Activated CD8-positive, alpha-beta memory T cell treated with anti-CD3 and anti-CD28 coated beads, Interleukin-2, amount 10 ng/mL, durations not matched to agents 7 days and 5 days (primary cell): Measurements from ENCODE around the gene NLRC5. TPM values are rescaled to one million over a fixed set of nuclear protein-coding genes. Genes with fewer than 3 reads are reported as not detected.

Source experiments
- ATAC-seq: fragments of 150-1000 bp; cut with Tn5 transposase; one replicate; pipeline ENCODE4 v1.10.0; 2021; ENCODE audit warnings: moderate library complexity
- CTCF ChIA-PET: fragments of 350-600 bp; sonication (Branson Sonifier 250); formaldehyde crosslinking; loops from one replicate; lab custom pipeline; 2021; ENCODE audit warnings: antibody characterized with exemption; lab: Charles Lee
- DNase-seq: peaks from one replicate; pipeline ENCODE4 v3.0.0-alpha.2; 2020
- H3K27ac Mint-ChIP-seq: one replicate; pipeline ENCODE4 v1.8.0; 2021; ENCODE audit warnings: mild to moderate bottlenecking, mixed read lengths
- H3K27me3 Mint-ChIP-seq: one replicate; pipeline ENCODE4 v1.8.0; 2021; ENCODE audit warnings: mixed read lengths
- H3K36me3 Mint-ChIP-seq: one replicate; pipeline ENCODE4 v1.8.0; 2021; ENCODE audit warnings: mild to moderate bottlenecking, mixed read lengths
- H3K4me1 Mint-ChIP-seq: one replicate; pipeline ENCODE4 v1.8.0; 2021; ENCODE audit warnings: mixed read lengths
- H3K4me3 Mint-ChIP-seq: one replicate; pipeline ENCODE4 v1.8.0; 2021; ENCODE audit warnings: mild to moderate bottlenecking, moderate library complexity, mixed read lengths
- H3K9me3 Mint-ChIP-seq: one replicate; pipeline ENCODE4 v1.8.0; 2022; ENCODE audit warnings: low read depth, mixed read lengths
- total RNA-seq, 2 experiments: library from RNA; stranded (reverse); gene quantifications; one replicate each; pipeline ENCODE4 v1.2.3, GENCODE V29; 2021

NLRC5 gene
- total RNA-seq, 2 experiments from 2014 or later, result 156 to 287 TPM

GRCh38 chr16:57012353-57012752 is 23.0 kb downstream of the NLRC5 start:
- Mint-ChIP-seq H3K4me1 (peaks cover 77% of the 10 kb centered on the region), H3K4me3 (peak overlapping the region; percentile 40), H3K27me3 (no peaks in the 10 kb centered on the region), H3K36me3 (peaks cover 24% of the 10 kb centered on the region), H3K9me3 (no peaks in the 10 kb centered on the region), H3K27ac (peak overlapping the region; percentile 89)
- CTCF ChIA-PET, result interaction anchor here (1.0 to 2.2 kb wide), 3 partner anchors 13 to 29 kb away, joined by 4 to 7 read pairs (median 6); partner anchors contain the start of gene NLRC5
- ATAC-seq, result no peak
- no peak for DNase-seq

GRCh38 chr16:57013229-57013628 is 23.9 kb downstream of the NLRC5 start:
- peak overlapping the region; percentile 81 for H3K27ac Mint-ChIP-seq
- DNase-seq (no peak), ATAC-seq (no peak)
- CTCF ChIA-PET, result interaction anchor here (0.8 to 2.2 kb wide), 3 partner anchors 9 to 28 kb away, joined by 3 to 7 read pairs (median 6); partner anchors contain the start of gene NLRC5
- H3K4me3 Mint-ChIP-seq, result peak overlapping the region; percentile 63
- peaks cover 32% of the 10 kb centered on the region for H3K36me3 Mint-ChIP-seq
- H3K9me3 Mint-ChIP-seq, result no peaks in the 10 kb centered on the region
- peaks cover 78% of the 10 kb centered on the region for H3K4me1 Mint-ChIP-seq
- no peaks in the 10 kb centered on the region for H3K27me3 Mint-ChIP-seq

- peaks cover 38% of the 10 kb centered on the region for H3K36me3 Mint-ChIP-seq
- H3K27me3 Mint-ChIP-seq, result no peaks in the 10 kb centered on the region
- DNase-seq, result no peak
- H3K4me3 Mint-ChIP-seq, result peak overlapping the region; percentile 63
- ATAC-seq, result no peak
- CTCF ChIA-PET, result interaction anchor here (2.2 kb wide), 1 partner anchor 24 kb away, joined by 6 read pairs; the partner anchor contains the start of gene NLRC5
- peaks cover 75% of the 10 kb centered on the region for H3K4me1 Mint-ChIP-seq
- H3K27ac Mint-ChIP-seq, result peak overlapping the region; percentile 81
- no peaks in the 10 kb centered on the region for H3K9me3 Mint-ChIP-seq
Measured at GRCh38 chr16:57013902-57014301, 24.5 kb downstream of the NLRC5 start.

- Mint-ChIP-seq H3K27me3 (no peaks in the 10 kb centered on the region), H3K9me3 (no peaks in the 10 kb centered on the region), H3K36me3 (peaks cover 47% of the 10 kb centered on the region), H3K4me1 (peaks cover 60% of the 10 kb centered on the region), H3K27ac (peak overlapping the region; percentile 51), H3K4me3 (no peak overlapping the region)
- ATAC-seq (no peak), DNase-seq (no peak)
- CTCF ChIA-PET, result interaction anchor here (0.7 to 0.9 kb wide), 3 partner anchors 23 to 25 kb away, joined by 3 to 4 read pairs (median 3); no protein-coding TSS in a partner anchor
Measured at GRCh38 chr16:57016301-57016700, 26.9 kb downstream of the NLRC5 start.

GRCh38 chr16:57016831-57017230 is 27.5 kb downstream of the NLRC5 start:
- no peaks in the 10 kb centered on the region for H3K27me3 Mint-ChIP-seq
- no peak for DNase-seq
- CTCF ChIA-PET, result interaction anchor here (0.9 kb wide), 1 partner anchor 25 kb away, joined by 3 read pairs; no protein-coding TSS in a partner anchor
- peaks cover 60% of the 10 kb centered on the region for H3K4me1 Mint-ChIP-seq
- H3K4me3 Mint-ChIP-seq, result no peak overlapping the region
- no peak for ATAC-seq
- peak overlapping the region; percentile 2 for H3K27ac Mint-ChIP-seq
- H3K9me3 Mint-ChIP-seq, result no peaks in the 10 kb centered on the region
- peaks cover 51% of the 10 kb centered on the region for H3K36me3 Mint-ChIP-seq

- ATAC-seq (no peak), DNase-seq (no peak)
- Mint-ChIP-seq H3K9me3 (no peaks in the 10 kb centered on the region), H3K36me3 (peaks cover 56% of the 10 kb centered on the region), H3K27ac (no peak overlapping the region), H3K27me3 (no peaks in the 10 kb centered on the region), H3K4me3 (no peak overlapping the region), H3K4me1 (peaks cover 60% of the 10 kb centered on the region)
- CTCF ChIA-PET, result no interaction called here
Measured at GRCh38 chr16:57017251-57017650, 27.9 kb downstream of the NLRC5 start.

- Mint-ChIP-seq H3K27me3 (no peaks in the 10 kb centered on the region), H3K27ac (no peak overlapping the region), H3K4me1 (peaks cover 62% of the 10 kb centered on the region), H3K9me3 (no peaks in the 10 kb centered on the region), H3K36me3 (peaks cover 71% of the 10 kb centered on the region), H3K4me3 (no peak overlapping the region)
- ATAC-seq, result no peak
- CTCF ChIA-PET, result interaction anchor here (1.0 to 2.1 kb wide), 3 partner anchors 22 to 140 kb away, joined by 3 to 8 read pairs (median 4); no protein-coding TSS in a partner anchor
- no peak for DNase-seq
Measured at GRCh38 chr16:57019746-57020145, 30.4 kb downstream of the NLRC5 start.

GRCh38 chr16:57020651-57021050 is 31.3 kb downstream of the NLRC5 start:
- Mint-ChIP-seq H3K4me3 (no peak overlapping the region), H3K4me1 (peaks cover 58% of the 10 kb centered on the region), H3K27me3 (no peaks in the 10 kb centered on the region), H3K9me3 (no peaks in the 10 kb centered on the region), H3K27ac (no peak overlapping the region), H3K36me3 (peaks cover 78% of the 10 kb centered on the region)
- no peak for DNase-seq
- ATAC-seq, result no peak
- CTCF ChIA-PET, result interaction anchor here (1.9 to 2.1 kb wide), 2 partner anchors 23 to 56 kb away, joined by 4 to 8 read pairs; no protein-coding TSS in a partner anchor

- Mint-ChIP-seq H3K27ac (peak overlapping the region; percentile 82), H3K36me3 (peaks cover 82% of the 10 kb centered on the region), H3K4me3 (no peak overlapping the region), H3K27me3 (no peaks in the 10 kb centered on the region), H3K9me3 (no peaks in the 10 kb centered on the region), H3K4me1 (peaks cover 51% of the 10 kb centered on the region)
- DNase-seq (no peak), ATAC-seq (no peak)
- CTCF ChIA-PET, result interaction anchor here (0.9 to 3.6 kb wide), 4 partner anchors 20 to 644 kb away, joined by 3 to 21 read pairs (median 12); no protein-coding TSS in a partner anchor
Measured at GRCh38 chr16:57021757-57022156, 32.4 kb downstream of the NLRC5 start.

GRCh38 chr16:57022445-57022844 is 33.1 kb downstream of the NLRC5 start:
- H3K27me3 Mint-ChIP-seq, result no peaks in the 10 kb centered on the region
- CTCF ChIA-PET, result interaction anchor here (0.8 to 3.6 kb wide), 8 partner anchors 12 to 71 kb away, joined by 3 to 21 read pairs (median 4); partner anchors contain the start of gene NLRC5
- ATAC-seq, result peak; percentile 40
- no peak for DNase-seq
- no peak overlapping the region for H3K4me3 Mint-ChIP-seq
- peak overlapping the region; percentile 82 for H3K27ac Mint-ChIP-seq
- peaks cover 81% of the 10 kb centered on the region for H3K36me3 Mint-ChIP-seq
- no peaks in the 10 kb centered on the region for H3K9me3 Mint-ChIP-seq
- peaks cover 49% of the 10 kb centered on the region for H3K4me1 Mint-ChIP-seq

GRCh38 chr16:57023541-57024249 is 34.3 kb downstream of the NLRC5 start:
- Mint-ChIP-seq H3K9me3 (no peaks in the 10 kb centered on the region), H3K27ac (peak overlapping the region; percentile 70), H3K36me3 (peaks cover 81% of the 10 kb centered on the region), H3K4me1 (peaks cover 58% of the 10 kb centered on the region), H3K4me3 (no peak overlapping the region), H3K27me3 (no peaks in the 10 kb centered on the region)
- ATAC-seq (peak; percentile 62), DNase-seq (peak; percentile 69)
- CTCF ChIA-PET, result interaction anchor here (0.7 to 3.6 kb wide), 11 partner anchors 9 to 393 kb away, joined by 3 to 21 read pairs (median 4); no protein-coding TSS in a partner anchor

- H3K4me1 Mint-ChIP-seq, result peaks cover 72% of the 10 kb centered on the region
- DNase-seq (no peak), ATAC-seq (no peak)
- no peaks in the 10 kb centered on the region for H3K27me3 Mint-ChIP-seq
- H3K9me3 Mint-ChIP-seq, result no peaks in the 10 kb centered on the region
- H3K27ac Mint-ChIP-seq, result no peak overlapping the region
- peaks cover 75% of the 10 kb centered on the region for H3K36me3 Mint-ChIP-seq
- CTCF ChIA-PET, result interaction anchor here (1.3 to 3.6 kb wide), 4 partner anchors 45 to 392 kb away, joined by 3 to 21 read pairs (median 4); no protein-coding TSS in a partner anchor
- H3K4me3 Mint-ChIP-seq, result no peak overlapping the region
Measured at GRCh38 chr16:57024894-57025680, 35.7 kb downstream of the NLRC5 start.
